HG03520 (cell line): ENCODE data around the gene EPB41L2.

Experiments used
- ATAC-seq: cut with Tn5 transposase; IDR thresholded peaks from one replicate; pipeline ENCODE4 v1.9.1; 2021; ENCODE audit warnings: mild to moderate bottlenecking, moderate library complexity; ENCODE audit not compliant: unreplicated experiment

The EPB41L2 gene

GRCh38 chr6:131062241-131063027, 611 bp downstream of the EPB41L2 start:
- peak; percentile 13 for ATAC-seq

- no peak for ATAC-seq
Measured at GRCh38 chr6:131061751-131062119, 1.3 kb downstream of the EPB41L2 start.

GRCh38 chr6:131061041-131061750, 1.8 kb downstream of the EPB41L2 start:
- ATAC-seq = no peak

GRCh38 chr6:131060311-131060710, 2.7 kb downstream of the EPB41L2 start:
- ATAC-seq = no peak

- ATAC-seq = no peak
Measured at GRCh38 chr6:131059486-131059885, 3.6 kb downstream of the EPB41L2 start.

GRCh38 chr6:131058236-131058635, 4.8 kb downstream of the EPB41L2 start:
- no peak for ATAC-seq

GRCh38 chr6:131054392-131055250, 8.4 kb downstream of the EPB41L2 start:
- ATAC-seq = no peak

GRCh38 chr6:131053546-131054240, 9.4 kb downstream of the EPB41L2 start:
- no peak for ATAC-seq

GRCh38 chr6:131052181-131052580, 10.9 kb downstream of the EPB41L2 start:
- no peak for ATAC-seq

GRCh38 chr6:131051341-131051740, 11.7 kb downstream of the EPB41L2 start:
- no peak for ATAC-seq

- ATAC-seq = no peak
Measured at GRCh38 chr6:131049608-131050007, 13.4 kb downstream of the EPB41L2 start.

GRCh38 chr6:131048933-131049515, 14.0 kb downstream of the EPB41L2 start:
- ATAC-seq = no peak

- no peak for ATAC-seq
Measured at GRCh38 chr6:131048459-131048858, 14.6 kb downstream of the EPB41L2 start.

GRCh38 chr6:131045139-131045538, 17.9 kb downstream of the EPB41L2 start:
- no peak for ATAC-seq

GRCh38 chr6:131043902-131044447, 19.1 kb downstream of the EPB41L2 start:
- no peak for ATAC-seq

- ATAC-seq = no peak
Measured at GRCh38 chr6:131042664-131043063, 20.4 kb downstream of the EPB41L2 start.

GRCh38 chr6:131041814-131042213, 21.2 kb downstream of the EPB41L2 start:
- no peak for ATAC-seq

- no peak for ATAC-seq
Measured at GRCh38 chr6:131040866-131041265, 22.2 kb downstream of the EPB41L2 start.

- ATAC-seq = no peak
Measured at GRCh38 chr6:131039345-131039680, 23.7 kb downstream of the EPB41L2 start.

- ATAC-seq = no peak
Measured at GRCh38 chr6:131038597-131039344, 24.3 kb downstream of the EPB41L2 start.
